HG02759 (cell line): ENCODE results near the gene AGFG2.
"Not testable (repeated sequence)": the region's sequence is repeated elsewhere in the genome, so short reads cannot be mapped to it uniquely, and the experiment has no call there.

Experiments used
- ATAC-seq: cut with Tn5 transposase; IDR thresholded peaks from one replicate; pipeline ENCODE4 v1.9.1; 2021; ENCODE audit warnings: mild to moderate bottlenecking, moderate library complexity; ENCODE audit not compliant: unreplicated experiment

AGFG2 gene

DNA sequence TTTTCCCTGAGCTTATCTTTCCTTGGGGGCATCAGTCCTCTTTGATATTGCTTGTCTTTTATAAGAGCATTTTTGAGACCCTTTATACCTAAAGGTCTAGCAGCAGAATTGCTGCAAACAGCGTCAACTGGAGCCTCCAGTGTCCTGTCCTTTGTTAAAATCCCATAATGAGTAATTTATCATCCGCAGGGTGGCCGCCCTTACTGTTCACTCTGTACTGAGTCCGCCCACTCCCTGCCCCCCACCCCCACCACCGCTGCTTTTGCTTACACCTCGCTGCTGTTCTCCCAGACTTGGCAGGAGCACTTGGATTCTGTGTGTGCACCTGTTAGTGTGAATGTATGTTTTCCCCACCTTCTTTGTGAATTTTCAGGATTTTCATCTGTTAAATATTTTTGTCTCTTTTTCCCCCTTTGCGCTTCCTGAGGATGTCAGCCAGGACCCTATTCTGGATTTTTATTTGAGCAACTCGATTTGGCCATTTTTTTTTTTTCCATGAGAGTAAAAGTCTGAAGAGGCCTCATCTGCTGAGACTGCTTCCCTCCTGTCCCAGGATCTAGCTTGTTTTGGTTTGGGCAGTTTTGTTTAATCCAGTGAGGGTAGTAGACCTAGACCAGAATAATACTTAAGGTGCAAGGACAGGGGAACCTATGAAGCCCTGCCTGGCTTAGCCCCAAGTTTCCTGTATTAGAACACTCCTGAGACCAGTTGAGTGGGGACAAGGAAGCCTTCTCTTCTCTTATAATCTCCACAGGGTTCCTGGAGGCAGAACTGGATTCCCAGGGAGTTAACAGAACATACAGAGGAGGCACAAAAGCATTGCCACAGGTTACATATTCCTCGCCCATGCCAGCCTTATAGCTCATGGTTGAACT, 8.2 kb downstream of the AGFG2 start:
- ATAC-seq: no peak

DNA sequence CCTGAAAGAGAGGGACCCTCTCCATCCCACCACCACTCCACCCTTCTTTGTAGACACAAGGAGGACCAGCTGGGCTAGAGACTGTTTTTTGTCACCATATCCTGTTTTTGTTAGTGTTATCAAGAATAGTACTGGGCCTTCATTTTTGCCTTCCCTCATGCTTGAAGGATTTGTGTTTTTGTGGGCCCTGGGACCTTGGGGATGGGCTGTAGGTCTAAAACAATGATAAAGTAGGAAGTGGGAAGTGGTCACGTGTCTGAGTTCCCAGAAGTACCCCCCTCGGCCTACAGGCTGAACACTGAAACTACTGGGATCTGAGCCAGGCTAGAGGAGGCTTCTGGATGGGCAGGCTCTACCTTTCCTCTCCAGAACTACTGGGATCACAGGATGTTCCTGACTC, 8.9 kb downstream of the AGFG2 start:
- ATAC-seq: no peak

DNA sequence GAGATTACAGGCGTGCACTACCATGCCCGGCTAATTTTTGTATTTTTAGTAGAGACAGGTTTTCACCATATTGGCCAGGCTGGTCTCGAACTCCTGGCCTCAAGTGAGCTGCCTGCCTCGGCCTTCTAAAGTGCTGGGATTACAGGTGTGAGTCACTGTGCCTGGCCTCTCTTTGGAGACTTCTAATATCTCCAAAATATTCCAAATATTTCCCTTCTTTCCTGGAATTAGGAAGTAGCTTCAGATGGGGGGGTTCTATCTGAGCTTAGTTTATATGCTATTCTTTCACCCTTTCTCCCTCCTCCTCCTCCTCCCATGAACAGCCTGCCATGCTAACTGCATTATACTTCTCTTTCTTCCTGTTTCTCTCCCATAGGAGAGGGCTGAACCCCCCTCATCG, 9.4 kb downstream of the AGFG2 start:
- not testable (repeated sequence) for ATAC-seq

DNA sequence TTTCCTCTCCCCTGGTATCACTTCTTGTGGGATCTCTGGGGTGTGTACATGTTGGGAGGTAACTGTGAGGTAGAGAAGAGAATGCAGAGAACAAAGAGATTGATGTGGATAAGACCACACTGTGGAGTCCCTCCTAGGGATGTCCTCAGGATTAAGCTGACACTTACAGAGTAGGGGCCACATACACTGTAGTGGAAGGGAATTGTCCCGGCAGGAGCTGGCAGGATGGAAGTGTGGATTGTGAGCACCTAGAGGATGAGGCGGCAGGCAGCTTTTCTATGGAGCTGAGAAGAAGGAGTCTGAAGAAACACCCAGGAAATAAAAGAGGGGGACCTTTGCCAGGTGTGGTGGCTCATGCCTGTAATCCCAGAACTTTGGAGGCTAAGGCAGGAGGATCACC, 13.5 kb downstream of the AGFG2 start:
- no peak for ATAC-seq

DNA sequence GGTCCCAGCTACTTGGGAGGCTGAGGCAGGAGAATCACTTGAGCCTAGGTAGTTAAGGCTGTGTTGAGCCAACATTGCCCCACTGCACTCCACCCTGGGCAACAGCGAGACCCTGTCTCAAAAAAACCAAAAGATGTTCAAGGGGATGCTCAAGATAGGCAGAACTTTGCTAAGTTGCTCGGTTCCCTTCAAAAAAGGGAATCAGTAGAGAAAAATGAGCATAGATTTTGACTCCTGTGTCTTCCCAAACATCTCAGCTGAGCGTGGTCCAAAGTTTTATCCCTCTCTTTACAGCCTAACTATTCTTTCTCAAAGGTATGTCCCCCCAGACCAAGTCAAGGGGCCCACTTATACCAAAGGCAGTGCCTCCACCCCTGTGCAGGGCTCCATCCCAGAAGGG, 14.0 kb downstream of the AGFG2 start:
- no peak for ATAC-seq

GRCh38 chr7:100555701-100556100, 16.7 kb downstream of the AGFG2 start:
- ATAC-seq: no peak

DNA sequence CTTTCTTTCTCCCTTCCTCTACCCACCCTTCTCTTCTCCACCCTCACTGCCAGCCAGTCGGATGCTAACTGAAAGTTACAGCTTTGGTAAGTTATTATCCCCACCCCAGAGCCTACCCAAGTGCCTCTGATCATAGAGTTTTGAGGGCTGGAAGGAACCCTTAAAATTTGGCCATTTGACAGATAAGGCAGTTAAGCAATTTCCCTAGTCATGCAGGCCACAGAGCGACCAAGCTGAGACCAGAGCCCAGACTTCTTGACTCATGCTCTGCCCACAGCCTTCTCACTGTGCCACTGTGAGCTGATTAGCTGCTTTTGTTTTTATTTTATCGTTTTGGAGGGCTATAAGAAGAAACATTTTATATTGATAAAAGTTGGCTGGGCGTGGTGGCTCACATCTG, 17.5 kb downstream of the AGFG2 start:
- ATAC-seq: no peak

DNA sequence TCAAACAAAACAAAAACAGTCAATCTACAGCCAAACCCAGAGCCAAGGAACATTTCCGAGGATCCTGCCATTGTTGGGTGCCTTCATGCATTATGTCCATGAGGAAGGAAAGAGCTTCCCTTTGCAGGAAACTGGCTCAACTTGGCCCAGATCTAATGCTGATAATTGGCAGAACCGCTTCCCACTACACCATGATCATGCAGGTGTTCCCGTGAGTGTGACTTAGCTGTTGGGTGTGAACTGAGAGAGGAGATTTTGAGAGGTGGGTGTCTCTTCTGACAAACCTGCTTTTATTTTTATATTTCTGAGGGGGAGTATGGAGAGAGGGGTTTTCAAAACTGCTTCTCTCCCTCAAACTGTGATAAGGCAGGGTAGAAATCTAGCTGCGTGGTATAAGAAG, 20.1 kb downstream of the AGFG2 start:
- ATAC-seq: no peak

DNA sequence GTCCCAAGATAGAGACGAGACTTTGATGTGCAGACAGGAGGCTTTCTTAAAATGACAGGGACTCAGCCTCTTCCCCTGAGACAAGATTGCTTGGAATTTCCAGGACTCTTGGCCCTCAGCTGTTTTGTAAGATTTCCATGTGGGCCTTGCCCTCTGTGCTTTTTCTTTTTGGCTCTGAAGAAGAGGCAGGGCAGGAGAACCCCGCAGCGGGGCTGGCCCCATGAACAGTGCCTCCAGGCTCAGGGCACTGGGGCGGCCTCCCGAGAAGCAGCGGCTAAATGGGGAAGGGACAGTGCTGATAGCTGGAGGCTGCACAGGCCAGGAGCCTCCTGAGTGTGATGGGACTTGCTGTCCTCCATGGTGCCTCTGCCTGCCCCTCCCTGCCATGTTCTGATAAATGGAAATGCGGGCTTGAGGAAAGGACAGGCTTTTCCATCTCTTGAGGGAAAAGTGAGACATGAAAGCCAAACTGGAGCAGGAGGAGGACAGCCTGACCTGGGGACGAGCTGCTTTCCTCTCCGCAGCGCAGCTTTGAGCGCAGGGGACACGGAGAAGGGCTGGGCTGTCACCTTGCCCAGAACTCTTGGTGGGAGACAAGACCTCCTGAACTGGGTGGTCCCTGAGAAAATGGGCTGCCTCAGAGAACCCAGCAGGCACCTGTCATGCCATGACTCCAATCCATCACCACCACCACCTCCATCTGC, 22.6 kb downstream of the AGFG2 start:
- no peak for ATAC-seq

DNA sequence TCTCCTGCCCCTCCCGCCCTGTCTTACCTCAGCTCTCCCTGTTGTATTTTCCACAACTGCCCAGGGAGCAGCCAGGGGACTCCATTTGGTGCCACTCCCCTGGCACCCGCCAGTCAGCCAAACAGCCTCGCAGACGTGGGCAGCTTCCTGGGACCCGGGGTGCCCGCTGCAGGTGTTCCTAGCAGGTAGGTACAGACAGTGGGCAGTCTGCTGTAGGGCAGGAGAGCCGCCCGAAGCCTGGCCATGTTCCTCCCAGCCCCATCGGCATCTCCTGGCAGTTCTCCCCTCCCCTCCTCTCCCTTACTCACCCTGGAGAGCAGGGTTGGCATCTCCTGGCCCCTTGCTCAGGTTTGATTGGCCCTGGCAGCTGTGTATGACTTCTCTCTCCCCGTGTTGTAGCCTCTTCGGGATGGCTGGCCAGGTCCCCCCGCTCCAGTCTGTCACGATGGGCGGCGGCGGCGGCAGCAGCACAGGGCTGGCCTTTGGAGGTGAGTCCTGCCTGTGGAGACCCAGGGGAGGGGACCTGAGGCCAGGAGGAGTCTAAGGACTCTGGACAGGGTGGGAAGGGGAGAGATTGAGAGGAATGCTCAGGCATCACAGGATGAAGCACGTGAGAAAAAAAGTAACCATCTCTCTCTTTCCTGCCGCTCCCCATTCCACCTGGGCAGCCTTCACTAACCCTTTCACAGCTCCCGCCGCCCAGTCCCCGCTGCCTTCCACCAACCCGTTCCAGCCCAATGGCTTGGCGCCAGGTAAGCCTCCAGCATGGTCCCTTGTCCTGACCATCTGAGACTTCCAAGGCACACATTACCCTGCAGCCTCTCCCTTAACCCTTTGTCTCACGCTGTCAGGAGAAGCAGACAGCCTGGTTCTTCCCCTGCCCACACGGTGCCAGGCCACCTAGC, 23.4 kb downstream of the AGFG2 start:
- no peak for ATAC-seq

DNA sequence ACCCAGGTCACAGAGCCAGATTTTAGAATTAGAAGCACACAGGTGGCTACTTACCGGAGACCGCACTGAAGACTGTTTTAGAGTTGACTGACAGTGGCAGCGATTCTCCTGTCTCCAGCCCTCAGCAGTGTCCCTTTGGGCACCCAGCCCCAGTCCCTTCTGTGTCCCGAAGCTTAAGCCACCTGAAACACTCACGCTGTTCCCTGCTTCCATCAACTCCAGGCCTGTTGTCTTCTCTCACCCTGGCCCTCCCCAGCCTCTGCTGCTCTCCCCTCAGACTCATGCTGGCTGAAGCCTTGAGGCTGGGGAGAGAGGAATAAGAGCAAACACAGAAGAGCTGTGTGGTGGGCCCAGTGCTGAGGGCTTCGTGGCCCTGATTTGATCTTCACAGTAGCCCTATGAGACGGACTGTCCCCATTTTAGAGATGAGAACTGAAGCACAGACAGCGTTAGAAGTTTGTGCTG, 24.1 kb downstream of the AGFG2 start:
- ATAC-seq: no peak

- peak; percentile 46 for ATAC-seq
Measured at GRCh38 chr7:100563809-100564400, 24.9 kb downstream of the AGFG2 start.

DNA sequence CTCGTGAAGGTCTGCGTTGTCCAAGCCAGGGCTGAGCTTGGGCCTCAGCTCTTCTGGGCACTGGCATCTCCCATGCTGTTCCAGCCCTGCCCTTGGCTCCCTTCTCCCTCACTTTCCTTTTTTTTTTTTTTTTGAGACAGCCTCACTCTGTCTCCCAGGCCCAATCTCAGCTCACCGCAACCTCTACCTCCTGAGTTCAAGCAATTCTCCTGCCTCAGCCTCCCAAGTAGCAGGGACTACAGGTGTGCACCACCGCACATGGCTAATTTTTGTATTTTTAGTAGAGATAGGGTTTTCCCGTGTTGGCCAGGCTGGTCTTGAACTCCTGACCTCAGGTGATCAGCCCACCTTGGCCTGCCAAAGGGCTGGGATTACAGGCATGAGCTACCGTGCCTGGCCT, 25.4 kb downstream of the AGFG2 start:
- ATAC-seq: not testable (repeated sequence)

DNA sequence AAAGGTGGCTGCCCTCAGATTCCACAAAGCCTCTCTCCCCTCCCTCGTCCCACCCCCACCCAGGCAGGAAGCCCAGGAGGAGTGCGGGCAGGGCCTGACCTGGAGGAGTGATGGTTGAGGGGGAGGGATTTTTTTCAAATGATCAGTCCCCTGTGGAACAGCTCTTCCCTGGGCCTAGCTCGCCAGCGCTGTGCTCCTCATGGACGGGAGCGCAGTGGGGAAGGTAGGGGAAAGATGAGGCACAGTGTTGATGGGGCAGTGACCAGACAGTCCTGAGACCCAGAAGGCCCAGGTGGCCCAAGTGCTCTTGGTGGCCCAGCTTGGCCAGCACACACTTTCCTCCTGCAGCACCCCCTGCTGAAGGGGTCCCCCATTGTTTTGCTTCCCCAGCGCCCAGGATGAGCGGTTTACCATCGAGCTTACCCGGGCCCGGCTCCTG, 26.1 kb downstream of the AGFG2 start:
- no peak for ATAC-seq

DNA sequence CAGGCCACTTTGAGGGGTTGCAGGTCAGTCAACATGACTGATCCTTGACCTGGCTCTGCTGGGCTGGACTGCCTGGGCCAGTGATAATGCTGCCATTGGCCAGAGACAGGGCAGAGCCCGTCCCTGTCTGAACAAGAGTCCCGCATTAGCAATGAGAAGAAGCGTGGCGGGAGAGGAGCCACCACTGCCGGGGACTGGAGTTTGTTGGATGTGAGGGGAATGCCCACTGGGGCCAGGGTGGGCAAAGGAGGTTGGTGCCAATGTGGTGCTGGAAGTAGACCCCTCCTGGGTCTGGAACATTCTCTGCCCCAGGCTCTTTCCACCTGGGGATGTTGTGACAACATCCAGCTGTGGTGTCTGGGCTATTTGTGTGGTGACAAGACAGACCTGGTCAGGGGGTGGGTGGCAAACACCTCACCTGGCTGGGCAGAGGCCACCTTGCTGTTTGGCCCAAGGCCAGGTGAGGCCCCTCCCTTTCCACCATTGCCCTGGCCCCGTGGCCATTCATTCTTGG, 27.1 kb downstream of the AGFG2 start:
- ATAC-seq: no peak

- no peak for ATAC-seq
Measured at GRCh38 chr7:100567031-100567730, 28.2 kb downstream of the AGFG2 start.

- ATAC-seq: no peak
Measured at GRCh38 chr7:100567751-100568175, 28.8 kb downstream of the AGFG2 start.

DNA sequence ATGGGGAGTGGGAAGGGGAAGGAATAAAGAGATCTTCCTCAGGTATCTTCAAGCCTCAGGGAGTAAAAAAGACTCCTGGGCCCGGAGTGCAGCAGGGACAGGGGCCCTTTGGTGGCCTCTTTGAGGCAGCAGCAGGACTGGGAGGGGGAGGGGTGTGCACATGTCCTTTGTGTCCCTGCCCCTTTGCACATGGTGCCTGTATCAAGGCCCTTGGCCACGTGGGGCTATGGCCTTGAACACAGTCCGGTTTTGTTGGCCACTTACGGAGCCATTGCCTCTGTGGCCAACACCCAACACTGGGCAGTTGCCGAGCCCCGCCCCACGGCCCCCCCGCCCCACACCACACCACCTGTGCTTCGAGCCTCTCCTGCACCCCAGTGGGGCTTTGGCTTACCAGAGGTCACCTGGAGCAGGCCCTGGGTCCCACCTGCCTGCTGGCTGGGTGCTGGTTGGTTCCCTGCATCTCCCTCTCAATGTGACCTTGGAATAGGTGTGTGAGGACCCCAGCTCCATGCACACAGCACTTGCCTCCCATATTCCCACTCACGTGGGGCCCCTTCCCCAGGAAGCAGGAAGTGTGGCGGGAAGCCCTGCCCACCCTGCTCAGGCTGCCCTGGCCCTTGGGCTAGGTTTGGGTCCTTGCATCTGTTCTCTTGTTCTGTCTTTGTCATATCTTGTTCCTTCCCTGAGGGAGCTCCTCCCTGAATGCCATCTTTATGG, 29.3 kb downstream of the AGFG2 start:
- no peak for ATAC-seq
